Pancreas (tissue), 10 donors: ENCODE data around the gene STK25. TPM values are rescaled to one million over a fixed set of nuclear protein-coding genes. Genes with fewer than 3 reads are reported as not detected.
"Not testable (repeated sequence)": the region's sequence is repeated elsewhere in the genome, so short reads cannot be mapped to it uniquely, and the experiment has no call there.

Experiments
- ATAC-seq, 4 donors: fragments of 200-7000 bp; cut with Tn5 transposase; one replicate each; pipeline versions ENCODE4 v1.8.0 to v1.9.1; 2020; ENCODE audit warnings: mild to moderate bottlenecking in 4 of 4, moderate library complexity in 4 of 4
- DNase-seq, 6 donors: peaks; one replicate each; pipeline ENCODE4 v3.0.0-alpha.2; 2020
- FAIRE-seq: peaks from 2 replicates; lab custom pipeline; 2012; peaks lifted over from hg19 to GRCh38; lab: Jason Lieb, UNC
- H3K27ac ChIP-seq, 4 donors: fragments of 200-600 bp; sonication (generic); 1 replicate in 3 of 4; 2 replicates in 1 of 4; pipeline versions ENCODE4 v1.5.0 to v1.8.0; 2020
- H3K27me3 ChIP-seq, 4 donors: fragments of 200-600 bp; one replicate each; pipeline ENCODE4 v1.8.0; 2021
- H3K36me3 ChIP-seq, 3 donors: fragments of 200-600 bp; sonication (generic) in 1 of 3; one replicate each; pipeline versions ENCODE4 v1.5.0 to v1.8.0; 2020 to 2021
- H3K4me1 ChIP-seq, 3 donors: fragments of 200-600 bp; one replicate each; pipeline ENCODE4 v1.8.0; 2021
- H3K4me3 ChIP-seq, 4 donors: fragments of 200-600 bp; sonication (generic) in 2 of 4; one replicate each; pipeline versions ENCODE4 v1.5.0 to v1.8.0; 2020 to 2021
- H3K9me3 ChIP-seq, 4 donors: fragments of 200-600 bp; one replicate each; pipeline ENCODE4 v1.8.0; 2021
- WGBS, 2 donors: extraction: QIAGEN DNeasy Blood & Tissue Kit; methylation state at CpG; one replicate each; pipeline ENCODE4 v1.1.7; 2013; 5-methylcytosine and 5-hydroxymethylcytosine counted together
- intact Hi-C, 3 donors: fragments of 100-400 bp; cut with DNase I; formaldehyde crosslinking; loops; one replicate each; pipeline versions ENCODE4 v1.11.1 to v1.14.2; 2022
- polyA plus RNA-seq, 2 donors: library from polyadenylated mRNA; stranded (reverse); fragments of 200-250 nt; gene quantifications; one replicate each; pipeline ENCODE4 v1.2.3, GENCODE V29; 2013
- total RNA-seq, 6 donors: library from RNA; stranded (reverse); fragmentation: NEBNext Ultra II Directional in 4 of 6; extraction: Animal tissue kit (Norgen Biotek cat#: 25700) in 4 of 6; gene quantifications; one replicate each; pipeline versions ENCODE4 v1.2.1 to v1.2.4, GENCODE V29; 2021 to 2023
- TF ChIP-seq, protein P1 (sequence below), 4 donors: fragments of 200-600 bp; sonication (generic) in 3 of 4; IDR thresholded peaks; one replicate each; pipeline versions ENCODE4 v1.5.0 to v1.8.0; 2021; ENCODE audit warnings: antibody characterized with exemption in 4 of 4
- donor health status: healthy with polysubstance abuse.
- donor health status: DM: no; HTN: no; CAD: no; lungs with moderate emphysema.
- donor health status: DM: no; HTN: no; CAD: no.
- donor health status: control.
- donor health status: control.
- donor health status: Bipolar disorder and iron deficiency.
- donor health status: DM: yes; HTN: yes; CAD: no.
- donor health status: DM: no; HTN: no; CAD: no.
- donor health status: DM: no; HTN: no; CAD: no.
- donor health status: DM: yes; HTN: yes; CAD: no.

Gene STK25
- total and polyA plus RNA-seq, 8 donors: 60.6 to 282 (median 79.1) TPM

DNA sequence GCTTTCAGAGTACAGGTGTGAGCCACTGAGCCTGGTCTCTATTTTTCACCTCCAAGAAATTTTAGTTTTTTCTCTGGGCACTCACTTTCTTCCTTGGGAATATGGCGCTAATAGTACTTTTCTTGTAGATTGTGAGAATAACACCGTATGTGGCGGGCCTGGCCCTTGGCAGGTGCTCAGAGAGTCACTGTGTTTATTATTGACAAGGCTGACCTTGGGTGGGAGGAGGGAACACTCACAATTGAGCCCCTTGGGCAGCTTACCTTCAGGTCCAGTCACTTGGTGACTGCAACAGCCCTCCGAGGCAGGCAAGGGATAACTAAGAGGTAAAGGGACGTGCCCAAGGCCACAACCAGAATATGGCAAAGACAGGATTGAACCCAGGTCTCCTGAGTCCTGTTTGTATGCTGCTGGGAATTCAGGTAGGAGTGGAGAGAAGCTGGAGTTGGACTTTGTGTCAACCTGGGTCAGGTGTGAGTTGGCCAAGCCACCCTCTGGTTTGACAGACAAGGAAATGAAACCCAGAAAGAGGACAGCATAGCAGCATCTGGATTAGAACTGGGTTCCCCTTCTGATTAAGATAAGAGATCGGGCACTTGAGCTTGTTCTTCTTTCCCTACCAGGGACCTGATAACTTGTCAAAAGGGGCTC lies 2.8 kb upstream of the STK25 start:
- intact Hi-C loops: no loop called here
- 34 to 43% methylated on average over 6 of the region's 6 CpGs for WGBS, 2 donors
- no peaks in the 10 kb centered on the region for H3K9me3 ChIP-seq
- FAIRE-seq (no peak), DNase-seq (peak in 5 of 6 donors; percentile 64 to 78 (median 77)), ATAC-seq (peak in 3 of 4 donors; percentile 28 to 55 (median 34))
- TF ChIP-seq, protein P1, sequence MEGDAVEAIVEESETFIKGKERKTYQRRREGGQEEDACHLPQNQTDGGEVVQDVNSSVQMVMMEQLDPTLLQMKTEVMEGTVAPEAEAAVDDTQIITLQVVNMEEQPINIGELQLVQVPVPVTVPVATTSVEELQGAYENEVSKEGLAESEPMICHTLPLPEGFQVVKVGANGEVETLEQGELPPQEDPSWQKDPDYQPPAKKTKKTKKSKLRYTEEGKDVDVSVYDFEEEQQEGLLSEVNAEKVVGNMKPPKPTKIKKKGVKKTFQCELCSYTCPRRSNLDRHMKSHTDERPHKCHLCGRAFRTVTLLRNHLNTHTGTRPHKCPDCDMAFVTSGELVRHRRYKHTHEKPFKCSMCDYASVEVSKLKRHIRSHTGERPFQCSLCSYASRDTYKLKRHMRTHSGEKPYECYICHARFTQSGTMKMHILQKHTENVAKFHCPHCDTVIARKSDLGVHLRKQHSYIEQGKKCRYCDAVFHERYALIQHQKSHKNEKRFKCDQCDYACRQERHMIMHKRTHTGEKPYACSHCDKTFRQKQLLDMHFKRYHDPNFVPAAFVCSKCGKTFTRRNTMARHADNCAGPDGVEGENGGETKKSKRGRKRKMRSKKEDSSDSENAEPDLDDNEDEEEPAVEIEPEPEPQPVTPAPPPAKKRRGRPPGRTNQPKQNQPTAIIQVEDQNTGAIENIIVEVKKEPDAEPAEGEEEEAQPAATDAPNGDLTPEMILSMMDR (IDR thresholded peaks at IDR 0.05): no peak
- no peak overlapping the region for H3K4me3 ChIP-seq
- H3K4me1 ChIP-seq: peaks cover 14 to 29% (median 22%) of the 10 kb centered on the region in 3 donors
- H3K27me3 ChIP-seq: no peaks in the 10 kb centered on the region
- no peaks in the 10 kb centered on the region for H3K36me3 ChIP-seq
- H3K27ac ChIP-seq: peak overlapping the region; percentile 40 to 91 (median 68)

DNA sequence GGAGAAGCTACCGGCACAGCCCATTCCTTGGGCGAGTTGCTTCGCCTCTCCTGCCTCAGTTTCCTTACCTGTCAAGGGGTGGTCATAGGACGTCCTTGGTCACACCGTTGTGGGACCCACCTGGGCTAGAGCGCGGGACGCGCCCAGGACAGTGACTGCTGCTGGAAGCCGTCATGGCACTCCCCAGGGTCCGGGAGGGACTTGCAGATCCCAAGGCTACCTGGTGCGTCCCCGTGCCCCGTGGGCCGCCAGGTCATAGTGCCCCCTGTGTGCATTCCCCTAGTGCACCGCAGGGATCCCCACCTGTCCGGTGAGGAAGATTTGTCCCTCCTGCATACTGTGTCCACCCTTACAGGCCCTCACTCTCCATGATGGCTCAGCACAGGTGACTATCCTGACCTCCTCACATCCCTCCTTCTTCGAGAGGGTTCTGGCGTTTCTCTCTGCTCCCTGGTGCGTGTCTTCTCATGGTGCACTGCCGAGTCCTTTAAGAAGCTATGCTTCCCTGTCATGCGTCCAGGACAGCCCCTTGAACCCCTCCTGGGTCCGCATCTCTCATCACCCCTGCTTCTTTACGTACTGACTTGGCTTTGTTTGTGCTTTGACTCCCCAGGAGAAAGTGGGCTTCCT lies 886 bp upstream of the STK25 start:
- peak in 3 of 6 donors; percentile 38 to 81 (median 56) for DNase-seq

DNA sequence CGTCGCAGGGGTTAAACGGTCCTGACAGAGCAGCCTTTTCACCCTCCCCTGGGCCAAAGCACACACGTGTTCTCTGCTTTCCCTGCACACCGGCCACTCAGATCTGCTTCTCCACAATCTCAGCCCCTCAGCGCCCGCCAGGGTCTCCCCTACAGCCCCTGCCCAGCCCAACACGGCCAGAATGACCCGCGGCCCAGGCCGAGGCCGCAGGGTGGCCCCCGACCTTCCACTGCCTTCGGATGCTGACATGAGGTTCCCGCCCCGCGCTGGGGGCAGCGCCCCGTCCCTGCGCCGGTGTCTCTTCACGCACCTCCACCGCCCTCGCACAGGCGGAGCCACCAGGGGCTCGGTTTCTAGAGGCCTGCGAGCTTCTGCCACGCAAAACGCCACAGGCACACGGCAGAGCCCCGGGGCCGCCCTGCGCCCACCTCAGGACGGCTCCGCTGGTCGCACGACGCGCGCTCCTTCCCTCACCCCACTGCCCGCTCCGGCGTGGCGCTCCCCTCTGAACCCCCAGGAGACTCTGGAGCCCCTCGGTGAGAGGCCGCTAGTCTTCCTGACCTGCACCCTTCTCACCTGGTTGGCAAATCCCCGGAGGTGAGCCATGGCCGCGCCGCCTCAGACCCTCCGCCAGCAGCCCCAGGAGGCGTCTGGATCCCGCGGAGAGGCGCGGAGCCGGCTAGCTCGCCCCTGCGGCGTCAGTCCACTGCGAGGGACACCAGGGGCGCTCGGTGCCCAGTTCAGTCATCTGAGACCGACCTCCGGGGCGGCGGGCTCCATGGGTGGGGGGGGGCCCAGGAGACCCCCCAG lies 749 bp downstream of the STK25 start:
- TF ChIP-seq, protein P1 (IDR thresholded peaks at IDR 0.05): no peak
- peaks cover 14 to 30% (median 22%) of the 10 kb centered on the region in 3 donors for H3K4me1 ChIP-seq
- intact Hi-C loops: no loop called here
- no peaks in the 10 kb centered on the region for H3K9me3 ChIP-seq
- H3K27ac ChIP-seq: peak overlapping the region; percentile 65 to 91 (median 76)
- H3K36me3 ChIP-seq: no peaks in the 10 kb centered on the region
- 1% methylated on average over 58 to 67 of the region's 67 CpGs for WGBS, 2 donors
- no peaks in the 10 kb centered on the region for H3K27me3 ChIP-seq
- peak overlapping the region; percentile 60 to 94 (median 74) for H3K4me3 ChIP-seq
- DNase-seq (peak in 5 of 6 donors; percentile 56 to 89 (median 70)), FAIRE-seq (no peak), ATAC-seq (peak; percentile 20 to 55 (median 43))

More for the DNA sequence above, 886 bp upstream of the STK25 start:
- TF ChIP-seq, protein P1 (IDR thresholded peaks at IDR 0.05): no peak
- Histone ChIP-seq H3K9me3 (no peaks in the 10 kb centered on the region), H3K27me3 (no peaks in the 10 kb centered on the region), H3K4me1 (peaks cover 14 to 30% (median 22%) of the 10 kb centered on the region in 3 donors), H3K36me3 (no peaks in the 10 kb centered on the region), H3K4me3 (peak overlapping the region; percentile 60 to 94 (median 74)), H3K27ac (peak overlapping the region; percentile 65 to 91 (median 76))
- no peak for ATAC-seq
- 21 to 24% methylated on average over 24 of the region's 24 CpGs for WGBS, 2 donors
- intact Hi-C loops: no loop called here
- FAIRE-seq: no peak

DNA sequence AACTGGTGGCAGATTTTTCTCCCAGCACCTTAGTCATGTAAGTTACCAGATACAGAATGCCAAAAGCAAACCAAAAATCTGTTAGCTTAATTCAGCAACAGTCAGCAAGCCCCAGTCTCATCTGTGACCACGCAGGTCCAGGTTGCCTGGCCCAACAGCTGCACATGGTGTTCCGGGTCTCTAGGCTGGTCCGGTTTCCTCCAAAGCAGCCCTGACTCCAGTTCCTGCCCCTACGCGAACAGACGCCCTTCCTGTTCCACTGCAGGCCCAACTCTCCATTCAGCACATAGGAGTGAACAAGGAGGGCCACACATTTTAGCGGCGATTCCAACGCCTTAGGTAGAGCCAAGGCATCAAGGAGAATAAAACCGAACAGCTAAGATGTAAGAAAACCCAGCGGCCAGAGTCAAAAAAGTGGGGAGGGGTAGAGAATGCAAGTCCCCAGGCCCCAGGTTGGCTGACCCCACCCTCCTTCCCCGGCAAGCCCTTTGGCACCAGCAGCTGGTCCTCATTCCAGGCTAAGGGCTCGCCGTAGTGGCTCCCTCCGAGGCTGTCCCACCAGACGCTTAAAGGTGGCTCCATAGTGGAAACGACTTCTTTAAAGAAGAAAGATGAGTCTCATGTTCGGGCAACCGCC lies 1.5 kb downstream of the STK25 start:
- FAIRE-seq: no peak
- 33 to 44% methylated on average over 19 of the region's 19 CpGs for WGBS, 2 donors
- ATAC-seq: no peak
- H3K9me3 ChIP-seq: no peaks in the 10 kb centered on the region
- intact Hi-C loops: no loop called here
- H3K36me3 ChIP-seq: no peaks in the 10 kb centered on the region
- H3K27me3 ChIP-seq: no peaks in the 10 kb centered on the region
- DNase-seq: peak in 2 of 6 donors; percentile 38 to 70
- TF ChIP-seq, protein P1 (IDR thresholded peaks at IDR 0.05): no peak
- H3K4me1 ChIP-seq: peaks cover 14 to 30% (median 22%) of the 10 kb centered on the region in 3 donors
- H3K27ac ChIP-seq: no peak overlapping the region
- peak overlapping the region; percentile 60 to 94 (median 74) for H3K4me3 ChIP-seq

DNA sequence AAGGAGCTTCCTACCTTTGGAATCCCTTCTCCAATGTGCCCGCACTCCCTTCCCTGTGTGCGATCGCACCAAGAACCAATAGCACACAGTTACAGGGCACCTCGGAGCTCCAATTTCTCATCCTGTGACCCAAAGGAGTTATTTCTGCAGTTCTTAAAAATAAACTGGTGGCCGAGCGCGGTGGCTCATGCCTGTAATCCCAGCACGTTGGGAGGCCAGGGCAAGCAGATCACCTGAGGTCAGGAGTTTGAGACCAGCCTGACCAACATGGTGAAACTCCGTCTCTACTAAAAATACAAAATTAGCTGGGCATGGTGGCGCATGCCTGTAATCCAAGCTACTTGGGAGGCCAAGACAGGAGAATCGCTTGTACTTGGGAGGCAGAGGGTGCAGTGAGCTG lies 2.1 kb downstream of the STK25 start:
- FAIRE-seq, H3K27me3 ChIP-seq, DNase-seq, H3K9me3 ChIP-seq, intact Hi-C loops, H3K4me3 ChIP-seq, H3K36me3 ChIP-seq, H3K27ac ChIP-seq, ATAC-seq: not testable (repeated sequence)
- peaks cover 14 to 30% (median 22%) of the 10 kb centered on the region in 3 donors for H3K4me1 ChIP-seq
- WGBS, 2 donors: 93 to 96% methylated on average over 11 of the region's 11 CpGs
